LoVo (cell line): Measurements from ENCODE around the gene GPR152.
"Not testable (repeated sequence)": the region's sequence is repeated elsewhere in the genome, so short reads cannot be mapped to it uniquely, and the experiment has no call there.

Source experiments
- DNase-seq: peaks from one replicate; pipeline ENCODE4 v3.0.0-alpha.2; 2016; ENCODE audit warnings: low spot score

The GPR152 gene

GRCh38 chr11:67409261-67409666 is 43.3 kb downstream of the GPR152 start:
- DNase-seq = no peak

GRCh38 chr11:67408437-67409200 is 43.9 kb downstream of the GPR152 start:
- no peak for DNase-seq

GRCh38 chr11:67407688-67408163 is 44.8 kb downstream of the GPR152 start:
- no peak for DNase-seq

GRCh38 chr11:67406969-67407687 is 45.4 kb downstream of the GPR152 start:
- no peak for DNase-seq

GRCh38 chr11:67406420-67406968 is 46.0 kb downstream of the GPR152 start:
- DNase-seq = no peak

GRCh38 chr11:67405688-67406339 is 46.7 kb downstream of the GPR152 start:
- no peak for DNase-seq

- no peak for DNase-seq
Observed at GRCh38 chr11:67405196-67405567, 47.3 kb downstream of the GPR152 start.

GRCh38 chr11:67404515-67405195 is 47.9 kb downstream of the GPR152 start:
- no peak for DNase-seq

GRCh38 chr11:67403085-67403484 is 49.4 kb downstream of the GPR152 start:
- not testable (repeated sequence) for DNase-seq

- not testable (repeated sequence) for DNase-seq
Observed at GRCh38 chr11:67402192-67402839, 50.2 kb downstream of the GPR152 start.

GRCh38 chr11:67401495-67402191 is 50.9 kb downstream of the GPR152 start, which contains the start of gene PPP1CA:
PPP1CA (minus strand) TSS chr11:67401858; CDS start chr11:67401782, 76 bp downstream.
- DNase-seq = peak; percentile 91
